Uterus (tissue), 2 donors: ENCODE results near the gene AP4E1.

Experiments
- CTCF ChIP-seq, 4 experiments: fragments of 200-600 bp in 2 of 4; fragments of 450-650 bp in 2 of 4; sonication (generic) in 2 of 4; IDR thresholded peaks; one replicate each; pipeline ENCODE4 v1.5.1; 2016 to 2019; ENCODE audit warnings: antibody characterized with exemption in 4 of 4, mild to moderate bottlenecking in 2 of 4, moderate library complexity in 1 of 4
- POLR2A ChIP-seq, 2 donors: fragments of 450-650 bp; IDR thresholded peaks; one replicate each; pipeline ENCODE4 v1.6.1; 2016; ENCODE audit warnings: antibody characterized with exemption in 2 of 2, mild to moderate bottlenecking in 1 of 2, moderate library complexity in 1 of 2

- TF ChIP-seq POLR2A (IDR thresholded peaks at IDR 0.05) = no peak
- no peak for TF ChIP-seq CTCF (IDR thresholded peaks at IDR 0.05)
These were observed 137.5 kb downstream of the AP4E1 start for GRCh38 chr15:51046016-51046415.
